ENCODE measurements around the gene PLCG2.

The PLCG2 gene

DNA sequence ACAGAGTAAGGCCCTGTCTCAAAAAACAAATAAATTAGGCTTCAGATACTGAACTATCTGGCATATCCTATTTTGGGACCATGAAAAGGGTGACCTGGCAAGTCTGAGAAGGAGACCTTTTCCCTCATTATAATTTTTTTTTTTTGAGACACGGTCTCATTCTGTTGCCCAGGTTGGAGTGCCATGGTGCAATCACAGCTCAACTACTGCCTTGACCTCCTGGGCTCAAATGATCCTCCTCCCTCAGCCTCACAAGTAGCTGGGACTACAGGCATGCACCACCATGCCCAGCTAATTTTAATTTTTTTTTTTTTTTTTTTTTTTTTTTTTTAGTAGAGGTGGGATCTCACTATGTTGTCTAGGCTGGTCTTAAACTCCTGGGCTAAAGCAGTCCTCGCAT lies 37.3 kb downstream of the PLCG2 start:
- DNase-seq (ENCODE audit: low read depth): no peak

DNA sequence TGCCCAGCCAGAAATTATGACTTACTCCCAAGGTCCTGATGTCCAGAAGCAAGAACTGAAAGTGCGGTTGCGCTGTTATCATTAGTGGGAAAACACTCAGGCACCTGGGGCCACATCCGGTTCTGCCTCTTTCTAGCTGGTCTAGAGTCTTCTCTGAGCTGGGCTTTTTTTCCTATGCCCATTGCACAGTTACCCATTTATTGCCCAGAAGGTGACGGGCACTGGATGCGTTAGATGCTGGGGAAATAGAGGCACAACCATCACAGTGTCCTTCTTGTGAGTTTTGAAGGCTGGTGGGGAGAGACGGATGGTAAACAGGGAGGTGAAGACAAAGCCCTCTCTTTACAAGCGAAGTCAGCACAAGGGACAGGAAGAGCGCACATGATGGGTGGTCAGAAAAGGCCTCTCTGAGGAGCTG lies 37.7 kb downstream of the PLCG2 start:
- no peak for DNase-seq (ENCODE audit: low read depth)

DNA sequence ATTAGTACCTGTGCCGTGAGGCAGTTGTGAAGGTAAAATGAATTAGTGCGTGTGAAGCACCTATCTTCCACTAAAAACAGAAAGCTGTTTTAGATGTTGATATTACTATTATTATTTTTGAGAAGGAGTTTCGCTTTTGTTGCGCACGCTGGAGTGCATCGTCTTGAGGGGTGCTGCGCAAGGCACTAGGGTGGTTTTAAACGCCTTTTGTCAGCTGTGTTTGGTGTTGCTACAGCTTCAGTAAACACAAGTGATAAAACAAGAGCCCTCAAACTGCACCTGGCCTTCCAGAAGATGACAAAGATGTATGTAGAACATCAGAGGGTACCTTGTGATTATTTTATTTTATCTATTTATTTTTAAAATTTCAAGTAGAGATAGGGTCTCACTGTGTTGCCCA lies 38.2 kb downstream of the PLCG2 start:
- no peak for DNase-seq (ENCODE audit: low read depth)

DNA sequence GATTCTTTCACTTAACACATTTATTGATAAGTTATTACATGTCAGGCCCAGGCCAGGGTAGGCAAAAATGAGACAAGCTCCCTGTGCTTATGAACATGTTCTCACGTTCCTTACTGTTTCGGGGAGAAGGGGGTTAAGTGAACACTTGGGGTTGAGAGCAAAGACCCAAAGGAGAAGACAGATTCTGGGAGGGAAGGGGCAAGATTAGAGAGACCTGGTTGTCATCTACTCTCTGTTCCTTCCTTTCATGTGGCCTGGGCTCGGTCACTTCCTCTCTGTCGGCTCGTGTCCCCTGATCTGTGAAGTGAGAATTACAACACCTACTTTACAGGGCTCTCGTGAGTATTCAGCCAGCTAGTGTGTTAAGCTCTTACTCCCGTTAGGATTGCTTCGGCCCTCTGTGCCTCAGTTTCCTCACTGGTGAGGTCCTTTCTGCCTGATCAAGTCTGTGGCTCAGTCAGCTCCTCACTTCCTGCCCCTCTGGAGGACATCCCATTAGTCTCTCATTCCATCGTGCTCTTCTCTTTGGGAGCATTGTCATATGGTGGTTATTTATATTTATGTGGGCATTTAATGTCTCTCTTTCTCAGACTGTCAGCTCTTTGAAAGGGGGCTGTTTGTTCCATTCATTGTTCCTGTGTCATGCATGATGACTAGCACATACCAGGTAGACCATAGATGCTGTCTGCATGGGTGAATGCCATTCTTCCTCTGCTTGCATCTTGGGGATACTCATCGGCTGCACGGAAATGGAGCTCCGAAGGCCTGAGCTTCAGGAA lies 38.9 kb downstream of the PLCG2 start:
- DNase-seq (ENCODE audit: low read depth): no peak

DNA sequence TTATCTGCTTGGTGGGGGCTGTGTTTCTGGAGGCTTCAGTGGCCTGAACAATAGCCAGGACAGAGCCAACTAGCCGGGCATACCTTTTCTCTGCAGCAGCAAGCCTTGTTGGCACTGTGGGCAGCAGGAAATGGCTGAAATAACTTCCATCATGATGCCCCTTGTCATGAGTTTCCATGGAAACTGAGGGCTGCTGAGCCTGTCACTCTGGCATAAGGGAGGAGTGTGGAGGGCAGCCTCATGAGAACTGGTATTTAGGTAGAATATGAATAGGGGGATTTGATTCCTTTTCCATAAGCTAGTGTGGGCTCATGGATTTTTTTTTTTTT lies 39.4 kb downstream of the PLCG2 start:
- DNase-seq (ENCODE audit: low read depth): no peak

DNA sequence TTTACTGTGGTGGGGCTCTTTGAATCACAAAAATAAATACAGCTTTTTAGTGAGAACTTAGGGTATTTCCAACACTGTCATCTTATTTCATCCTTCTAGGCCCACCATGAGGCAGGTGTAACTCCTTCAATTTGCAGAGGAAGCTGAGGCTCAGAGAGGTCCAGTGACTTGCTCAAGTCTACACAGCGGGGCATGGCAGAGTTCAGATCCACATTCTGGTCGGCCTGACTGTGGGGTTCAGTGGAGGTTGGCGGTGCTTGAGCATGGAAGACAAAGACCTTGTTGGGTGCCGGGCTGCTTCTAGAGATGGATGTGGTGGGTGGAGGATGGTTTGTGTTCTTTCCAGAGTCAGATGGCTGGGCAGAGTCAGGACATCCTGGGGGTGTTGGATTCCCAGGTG lies 39.8 kb downstream of the PLCG2 start:
- no peak for DNase-seq (ENCODE audit: low read depth)

DNA sequence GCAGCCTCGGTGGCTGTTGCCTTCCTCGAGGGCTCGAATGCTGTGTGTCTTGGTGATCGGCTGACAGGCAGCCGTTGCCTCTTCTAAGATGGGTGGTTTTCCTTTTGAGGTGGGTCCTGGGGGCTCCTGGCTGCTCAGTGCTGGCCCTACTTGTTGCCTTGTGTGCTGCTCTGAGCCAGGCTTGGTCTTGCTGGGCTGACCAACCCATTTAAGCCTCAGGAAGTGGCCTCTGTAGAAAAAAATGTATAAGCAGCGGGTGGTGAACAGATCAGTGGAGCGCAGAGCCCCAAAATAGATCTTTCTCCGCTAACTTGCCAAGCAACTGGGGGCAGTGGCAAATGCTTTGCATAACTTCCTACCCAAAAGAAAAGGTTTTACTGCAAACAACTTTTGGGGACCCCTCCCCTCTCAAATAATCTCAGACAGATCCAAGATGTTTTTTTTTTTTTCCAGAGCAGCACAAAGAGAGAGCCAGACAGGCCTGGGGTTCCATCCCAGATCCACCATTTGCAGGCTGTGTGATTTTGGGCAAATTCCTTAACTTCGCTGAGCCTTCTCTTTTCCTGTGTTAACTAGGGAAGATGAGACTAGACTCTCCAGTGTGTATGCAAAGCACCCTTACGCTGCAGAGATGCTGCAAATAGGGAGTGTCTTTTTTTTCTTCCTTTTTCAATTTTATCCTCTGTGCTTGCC lies 42.5 kb downstream of the PLCG2 start:
- no peak for DNase-seq (ENCODE audit: low read depth)

DNA sequence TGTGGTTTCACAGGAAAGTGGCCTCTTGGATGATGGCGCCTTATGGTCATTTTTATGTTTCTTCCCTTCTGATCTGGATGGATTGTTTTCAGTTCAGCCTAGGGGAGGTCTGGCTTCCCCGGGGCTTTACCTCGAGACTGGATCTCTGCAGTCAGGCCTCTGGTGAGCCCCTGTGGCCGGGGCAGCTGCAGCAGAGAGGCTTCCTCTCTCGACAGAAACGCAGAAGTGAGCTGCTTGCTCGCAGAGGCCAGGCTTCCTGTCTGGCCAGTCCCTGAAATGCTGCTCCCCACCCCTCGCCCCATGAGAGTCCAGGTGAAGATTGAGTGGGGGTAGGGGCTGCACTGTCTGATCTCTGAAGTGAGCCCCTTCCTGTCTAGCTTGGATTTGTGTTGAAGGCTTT lies 44.0 kb downstream of the PLCG2 start:
- DNase-seq (ENCODE audit: low read depth): no peak

DNA sequence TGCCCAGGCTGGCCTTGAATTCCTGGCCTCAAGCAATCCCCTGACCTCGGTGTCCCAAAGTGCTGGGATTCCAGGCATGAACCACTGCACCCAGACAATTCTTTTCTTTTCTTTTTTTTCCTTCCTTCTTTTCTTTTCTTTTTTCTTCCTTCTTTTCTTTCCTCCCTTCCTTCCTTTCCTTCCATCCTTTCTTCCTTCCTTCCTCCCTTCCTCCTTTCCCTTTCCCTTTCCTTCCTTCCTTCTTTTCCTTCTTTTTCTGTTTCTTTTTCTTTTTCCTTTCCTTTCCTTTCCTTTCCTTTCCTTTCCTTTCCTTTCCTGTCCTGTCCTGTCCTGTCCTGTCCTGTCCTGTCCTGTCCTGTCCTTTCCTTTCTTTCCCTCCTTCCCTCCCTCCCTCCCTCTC lies 44.6 kb downstream of the PLCG2 start:
- DNase-seq (ENCODE audit: low read depth): no peak

DNA sequence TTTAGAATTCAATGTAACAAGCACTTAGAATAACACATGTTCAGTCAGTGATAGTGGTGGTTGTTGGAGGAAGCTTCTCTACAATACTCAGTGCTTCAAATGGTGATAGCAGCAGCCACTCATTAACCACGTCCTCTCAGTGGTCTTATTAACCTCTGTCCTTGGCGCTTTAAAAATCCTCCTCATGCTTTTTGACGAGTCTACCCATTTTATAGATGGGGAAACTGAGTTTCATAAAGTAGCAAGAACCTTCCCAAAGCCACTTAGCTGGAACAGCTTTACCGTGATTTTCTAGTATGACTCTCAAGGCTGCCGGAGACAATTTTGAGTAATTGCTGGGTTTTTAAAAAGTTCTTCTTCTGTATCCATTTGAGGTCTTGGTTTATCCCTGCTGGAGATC lies 47.4 kb downstream of the PLCG2 start:
- DNase-seq (ENCODE audit: low read depth): no peak

DNA sequence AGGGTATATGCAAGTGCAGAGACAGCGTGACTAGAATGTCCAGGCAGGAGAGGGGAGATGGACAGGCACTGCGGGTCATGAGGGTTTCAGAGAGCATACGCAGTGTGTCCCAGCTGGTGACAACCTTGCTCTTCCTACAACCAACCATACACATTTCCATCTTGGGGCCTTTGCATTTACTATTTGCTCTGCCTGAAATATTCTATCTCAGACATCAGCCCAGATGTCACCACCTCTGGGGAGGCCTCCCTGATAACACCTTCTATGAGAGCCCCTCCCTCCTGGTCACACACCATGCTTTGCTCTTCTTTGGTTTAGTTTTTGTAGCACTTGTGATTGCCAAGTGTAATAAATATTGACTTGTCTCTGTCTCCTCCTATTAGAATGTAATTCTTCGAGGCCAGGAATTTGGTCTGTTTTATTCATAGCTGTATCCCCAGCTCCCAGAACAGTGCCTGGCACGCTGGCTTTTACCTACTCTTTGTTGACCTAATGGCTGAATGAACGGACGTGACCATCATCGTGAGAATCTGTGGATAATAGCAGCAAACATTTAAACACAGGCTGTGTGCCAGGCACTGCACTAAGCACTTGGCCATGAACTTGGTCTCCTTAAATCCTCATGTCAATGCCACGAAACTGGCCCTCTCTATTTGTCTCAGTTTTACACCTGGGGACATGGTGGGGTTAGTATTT lies 51.9 kb downstream of the PLCG2 start:
- no peak for DNase-seq (ENCODE audit: low read depth)

DNA sequence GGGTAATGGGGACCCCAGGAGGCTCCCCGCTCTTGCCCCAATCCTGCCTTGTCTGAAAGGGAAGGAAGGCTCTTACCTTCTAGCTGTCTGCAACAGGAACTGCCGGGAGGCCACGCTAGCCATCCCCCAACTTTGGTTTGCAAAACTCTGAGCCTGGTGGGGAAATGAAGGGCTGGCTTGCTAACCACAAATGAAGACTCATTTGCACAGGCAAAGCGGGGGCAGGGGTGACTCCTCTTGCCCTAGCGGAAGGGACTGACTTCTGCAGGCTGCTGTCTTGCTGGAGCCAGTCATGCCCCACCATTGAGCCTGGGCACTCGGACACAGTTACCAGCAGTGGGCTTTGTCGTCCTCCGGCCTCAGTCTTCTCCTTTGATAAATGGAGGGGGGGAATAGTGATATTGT lies 52.6 kb downstream of the PLCG2 start:
- DNase-seq (ENCODE audit: low read depth): peak; percentile 49

DNA sequence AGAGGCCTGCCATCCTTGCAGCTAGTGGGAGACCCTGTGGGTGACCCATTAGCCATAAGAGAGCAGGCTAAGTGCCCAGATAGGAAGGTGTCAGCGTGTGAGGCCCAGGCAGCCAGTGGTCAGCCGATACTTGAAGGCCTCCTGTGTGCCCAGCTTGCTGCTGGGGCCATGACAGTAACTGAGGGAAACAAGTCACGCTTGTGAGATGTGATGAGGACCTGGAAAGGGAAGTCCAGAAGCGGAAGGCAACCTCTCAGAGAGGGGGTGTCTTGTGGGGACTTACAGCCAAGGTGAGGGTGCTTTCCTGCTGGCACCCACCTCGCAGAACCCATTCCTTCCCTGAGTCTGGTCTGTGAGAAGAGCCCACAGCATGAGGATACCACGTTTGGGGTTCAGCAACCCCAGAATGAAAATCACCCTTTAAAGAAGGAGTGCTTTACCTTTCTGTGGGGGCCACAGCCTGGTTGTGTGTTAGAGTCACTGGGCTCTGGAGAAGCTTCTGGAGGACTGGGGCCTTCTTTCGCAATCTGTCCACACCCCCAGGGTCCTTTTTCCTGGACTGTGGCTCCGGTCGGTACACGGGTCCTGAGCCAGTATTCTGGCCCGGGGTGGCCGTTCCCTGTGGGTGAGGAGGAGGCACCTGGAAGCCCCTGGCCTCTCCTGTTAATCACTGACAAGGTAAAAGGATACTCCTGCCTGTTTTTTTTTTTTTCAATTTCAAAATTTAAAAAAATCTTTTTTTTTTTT lies 53.9 kb downstream of the PLCG2 start:
- no peak for DNase-seq (ENCODE audit: low read depth)

DNA sequence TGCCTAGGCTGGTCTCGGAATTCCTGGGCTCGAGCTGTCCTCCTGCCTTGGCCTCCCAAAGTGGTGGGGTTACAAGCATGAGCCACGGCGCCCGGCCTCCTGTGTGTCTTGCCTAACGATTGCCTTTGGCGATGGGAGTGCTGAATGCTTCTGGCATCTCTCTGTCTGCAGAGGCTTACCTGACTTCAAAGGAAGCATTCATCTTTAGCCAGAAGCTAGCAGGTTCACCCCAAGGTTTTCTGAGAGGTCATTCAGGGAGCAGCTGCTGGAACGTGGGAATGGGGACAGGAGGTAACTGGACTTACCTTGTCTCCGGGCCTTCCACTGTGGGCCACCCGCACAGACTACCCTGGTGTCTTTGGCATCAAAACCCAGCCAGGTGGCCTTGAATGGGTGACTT lies 54.7 kb downstream of the PLCG2 start:
- no peak for DNase-seq (ENCODE audit: low read depth)

DNA sequence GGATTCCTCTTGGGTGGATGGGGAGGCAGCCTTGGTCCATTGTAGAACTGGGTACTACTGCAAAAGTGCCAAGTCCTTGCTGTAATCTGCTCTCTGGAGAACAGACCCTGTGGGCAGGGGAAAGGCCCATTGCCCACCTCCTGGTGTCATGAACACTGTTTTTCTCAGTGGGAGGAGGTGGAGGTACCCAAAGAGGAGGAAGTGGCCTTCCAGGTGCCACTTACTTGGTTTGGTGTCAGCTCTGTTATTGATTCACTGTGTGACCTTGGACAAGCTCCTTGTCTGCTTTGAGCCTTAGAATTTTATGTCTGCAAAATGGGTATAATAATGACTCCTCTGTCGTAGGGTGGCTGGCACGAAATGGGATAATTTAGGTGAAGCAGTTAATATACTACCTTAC lies 55.8 kb downstream of the PLCG2 start:
- no peak for DNase-seq (ENCODE audit: low read depth)

DNA sequence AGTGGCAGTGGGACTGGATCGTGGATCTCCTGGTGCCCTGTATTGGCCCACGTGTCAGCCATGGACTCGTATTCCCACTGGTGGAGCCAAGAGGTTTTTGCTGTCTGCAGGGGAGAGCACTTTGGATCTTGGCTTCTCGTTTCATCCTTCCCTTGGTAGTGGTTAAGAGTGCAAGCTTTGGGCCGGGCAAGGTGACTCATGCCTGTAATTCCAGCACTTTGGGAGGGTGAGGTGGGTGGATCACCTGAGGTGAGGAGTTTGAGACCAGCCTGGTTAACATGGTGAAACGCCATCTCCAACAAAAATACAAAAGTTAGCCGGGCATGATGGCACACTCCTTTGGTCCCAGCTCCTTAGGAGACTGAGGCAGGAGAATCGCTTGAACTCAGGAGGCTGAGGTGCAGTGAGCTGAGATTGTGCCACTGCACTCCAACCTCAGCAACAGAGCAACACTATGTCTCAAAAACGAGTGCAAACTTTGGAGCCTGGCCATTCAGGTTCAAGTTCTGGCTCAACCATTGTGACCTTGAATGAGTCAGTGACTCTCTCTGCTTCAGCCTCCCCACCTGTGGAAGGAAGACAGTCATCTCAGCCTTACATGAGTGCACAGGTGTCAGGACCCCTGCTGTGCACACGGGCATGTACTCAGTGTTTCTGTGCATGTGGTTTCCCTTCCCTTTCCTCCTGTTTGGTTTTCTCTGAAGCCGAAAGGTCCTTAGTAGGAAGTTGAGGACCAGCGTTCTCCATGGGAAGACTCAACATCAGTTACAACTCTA lies 57.4 kb downstream of the PLCG2 start:
- DNase-seq (ENCODE audit: low read depth): no peak

DNA sequence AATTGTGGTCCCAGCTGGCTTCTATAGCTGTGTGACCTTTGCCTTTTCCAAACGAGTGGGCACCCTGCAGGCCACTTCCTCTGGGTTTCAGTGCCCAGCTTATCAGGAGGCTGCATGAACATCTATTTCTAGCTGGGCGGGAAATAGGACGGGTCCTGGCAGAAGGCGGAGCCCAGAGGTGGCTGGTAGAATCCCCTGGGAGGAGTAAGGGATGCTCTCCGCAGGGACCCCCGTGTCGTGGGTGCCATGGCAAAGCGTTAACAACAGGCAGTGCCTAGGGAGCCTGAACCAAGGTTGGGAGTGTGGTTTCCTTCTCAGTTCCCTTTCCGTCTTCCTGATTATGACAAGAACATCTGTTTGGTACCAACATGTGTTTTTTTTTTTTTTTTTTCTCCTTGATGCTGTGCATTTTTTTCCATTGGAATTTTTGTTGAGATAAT lies 58.2 kb downstream of the PLCG2 start:
- DNase-seq (ENCODE audit: low read depth): no peak

DNA sequence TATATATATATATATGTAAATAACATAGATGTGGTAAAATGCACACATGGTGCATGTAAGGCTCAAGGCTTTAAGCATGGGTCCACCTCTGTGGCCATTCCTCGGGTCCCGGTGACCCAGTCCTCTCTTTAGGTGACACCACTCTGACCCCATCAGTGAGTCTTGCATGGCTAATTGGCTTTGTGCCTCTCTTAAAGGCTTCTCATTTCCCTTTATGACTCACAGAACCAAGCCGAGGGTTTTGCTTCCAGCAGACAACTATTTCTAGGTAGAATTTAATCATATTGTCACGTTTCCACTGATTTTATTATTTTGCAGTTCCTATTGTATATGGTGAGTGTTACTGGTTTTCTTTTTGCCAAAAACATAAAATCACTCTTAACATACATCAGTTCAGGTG lies 59.7 kb downstream of the PLCG2 start:
- DNase-seq (ENCODE audit: low read depth): no peak

DNA sequence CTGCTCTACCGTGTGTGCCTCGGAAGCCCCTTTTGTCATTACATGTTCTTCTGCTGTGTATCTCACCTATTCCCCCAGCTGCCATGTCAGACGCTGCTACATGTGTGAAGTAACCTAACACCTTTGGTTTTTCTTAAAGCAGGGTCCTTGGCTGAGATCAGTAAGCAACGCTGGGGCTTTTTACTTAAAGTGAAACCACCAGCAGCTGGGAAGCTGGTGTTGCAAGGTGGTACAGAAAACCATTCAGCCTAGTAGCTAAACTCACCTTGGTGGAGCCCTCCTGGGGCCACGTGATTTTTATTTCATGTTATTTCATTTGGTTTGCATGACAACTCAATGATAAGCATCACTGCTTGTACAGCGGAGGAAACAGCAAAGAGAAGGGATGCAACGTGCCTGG lies 62.6 kb downstream of the PLCG2 start:
- DNase-seq (ENCODE audit: low read depth): peak; percentile 25

DNA sequence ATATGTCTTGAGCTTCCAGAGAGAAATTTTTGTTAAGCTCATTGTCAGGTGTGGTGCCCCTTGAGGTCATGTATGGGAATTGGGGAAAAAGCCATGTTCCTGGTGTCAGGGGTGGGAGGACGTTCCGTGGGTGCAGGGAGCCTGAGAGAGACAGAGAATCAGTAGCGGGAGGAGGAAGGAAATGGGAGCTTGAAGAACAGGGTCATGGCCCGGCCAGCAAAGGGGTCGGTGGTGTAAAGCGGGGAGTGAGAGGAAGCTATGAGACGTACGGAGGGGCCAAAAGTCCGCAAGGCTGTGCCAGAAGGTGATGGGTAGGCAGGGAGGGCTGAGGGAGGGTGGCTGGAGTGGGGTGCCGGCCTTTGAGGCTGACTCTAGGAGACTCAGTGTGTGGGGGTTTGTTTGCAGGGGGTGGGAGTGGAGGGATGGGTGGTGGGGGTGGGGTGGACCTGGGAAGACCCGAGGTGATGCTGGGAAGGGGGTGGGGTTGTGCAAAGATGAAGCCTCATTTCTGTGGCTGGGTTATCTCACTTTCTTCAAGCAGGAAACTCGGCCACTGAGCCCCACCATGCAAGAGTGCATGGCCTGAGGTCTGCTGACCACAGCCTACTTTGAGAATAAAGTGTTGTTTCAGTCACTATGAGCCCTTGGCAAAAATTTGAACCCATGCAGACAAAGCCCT lies 63.6 kb downstream of the PLCG2 start:
- DNase-seq (ENCODE audit: low read depth): no peak

DNA sequence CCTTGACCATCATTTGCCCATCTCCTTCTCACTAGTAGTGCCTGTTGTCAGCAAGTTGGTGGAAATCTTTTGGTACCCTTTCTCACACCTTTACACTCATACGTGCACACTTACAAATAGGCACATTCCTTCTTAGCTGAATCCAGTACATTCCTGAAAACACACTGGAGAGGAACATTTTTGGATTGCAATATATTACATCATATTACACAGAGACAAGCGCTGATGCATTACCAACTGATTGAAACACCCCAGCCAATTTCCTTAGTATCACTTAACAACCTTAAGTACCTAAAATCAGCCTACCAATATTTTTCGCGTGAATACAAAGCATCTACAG lies 64.1 kb downstream of the PLCG2 start:
- DNase-seq (ENCODE audit: low read depth): no peak
